Measurements from ENCODE around the gene IP6K3. TPM values are rescaled to one million over a fixed set of nuclear protein-coding genes. Genes with fewer than 3 reads are reported as not detected.

The IP6K3 gene
- total RNA-seq, 2 donors from 2014 or later: 2.5 to 3.1 TPM

- Histone ChIP-seq H3K4me1 (replicated peaks) (peaks cover 19% of the 10 kb centered on the region), H3K9me3 (no peaks in the 10 kb centered on the region), H3K4me3 (no peak overlapping the region), H3K27me3 (replicated peaks; ENCODE audit: insufficient read depth) (no peaks in the 10 kb centered on the region), H3K27ac (peak overlapping the region; percentile 69 to 76), H3K36me3 (no peaks in the 10 kb centered on the region)
- TF ChIP-seq CTCF (IDR thresholded peaks at IDR 0.05) (no peak), POLR2A (IDR thresholded peaks at IDR 0.05) (no peak), POLR2AphosphoS5 (IDR thresholded peaks at IDR 0.05) (peak; percentile 19)
- intact Hi-C loops (cut with DNase I): no loop called here
- 2% methylated on average over 6 of the region's 6 CpGs for WGBS
- DNase-seq (ENCODE audit: low spot score): peak; percentile 61
These were observed 28.7 kb downstream of the IP6K3 start for GRCh38 chr6:33717934-33718455.

- 42% methylated on average over 8 of the region's 8 CpGs for WGBS
- Histone ChIP-seq H3K36me3 (no peaks in the 10 kb centered on the region), H3K27ac (peak overlapping the region; percentile 69 to 76), H3K9me3 (no peaks in the 10 kb centered on the region), H3K27me3 (replicated peaks; ENCODE audit: insufficient read depth) (no peaks in the 10 kb centered on the region), H3K4me1 (replicated peaks) (peaks cover 19% of the 10 kb centered on the region), H3K4me3 (no peak overlapping the region)
- DNase-seq (ENCODE audit: low spot score): peak; percentile 44
- TF ChIP-seq POLR2AphosphoS5 (IDR thresholded peaks at IDR 0.05): peak; percentile 42
- no peak for TF ChIP-seq POLR2A (IDR thresholded peaks at IDR 0.05)
- intact Hi-C loops (cut with DNase I): no loop called here
These were observed 29.6 kb downstream of the IP6K3 start for GRCh38 chr6:33716890-33717632.

- Histone ChIP-seq H3K4me3 (no peak overlapping the region), H3K27me3 (replicated peaks; ENCODE audit: insufficient read depth) (no peaks in the 10 kb centered on the region), H3K27ac (peak overlapping the region; percentile 69 to 76), H3K9me3 (no peaks in the 10 kb centered on the region), H3K4me1 (replicated peaks) (peaks cover 19% of the 10 kb centered on the region), H3K36me3 (no peaks in the 10 kb centered on the region)
- TF ChIP-seq POLR2AphosphoS5 (IDR thresholded peaks at IDR 0.05): peak; percentile 45
- TF ChIP-seq POLR2A (IDR thresholded peaks at IDR 0.05): no peak
- intact Hi-C loops (cut with DNase I): no loop called here
- DNase-seq (ENCODE audit: low spot score): no peak
- 68% methylated on average over 7 of the region's 7 CpGs for WGBS
These were observed 30.3 kb downstream of the IP6K3 start for GRCh38 chr6:33716379-33716778.

- intact Hi-C loops (cut with DNase I): loop anchor here (5.0 kb wide), 1 partner anchor 48 kb away; no protein-coding TSS in a partner anchor
- Histone ChIP-seq H3K27ac (peak overlapping the region; percentile 53 to 76), H3K36me3 (no peaks in the 10 kb centered on the region), H3K9me3 (no peaks in the 10 kb centered on the region), H3K4me3 (no peak overlapping the region), H3K4me1 (replicated peaks) (peaks cover 32% of the 10 kb centered on the region), H3K27me3 (replicated peaks; ENCODE audit: insufficient read depth) (no peaks in the 10 kb centered on the region)
- TF ChIP-seq POLR2AphosphoS5 (IDR thresholded peaks at IDR 0.05) (no peak), CTCF (IDR thresholded peaks at IDR 0.05) (peak in 1 of 4 experiments; percentile 4), POLR2A (IDR thresholded peaks at IDR 0.05) (no peak)
- DNase-seq (ENCODE audit: low spot score): no peak
- WGBS: 88% methylated on average over 7 of the region's 7 CpGs
These were observed 32.2 kb downstream of the IP6K3 start for GRCh38 chr6:33714385-33715040.

GRCh38 chr6:33713786-33714185, 32.9 kb downstream of the IP6K3 start:
- WGBS: 57% methylated on average over 2 of the region's 2 CpGs
- intact Hi-C loops (cut with DNase I): loop anchor here (5.0 kb wide), 1 partner anchor 49 kb away; no protein-coding TSS in a partner anchor
- H3K27me3 ChIP-seq (replicated peaks; ENCODE audit: insufficient read depth): no peaks in the 10 kb centered on the region

GRCh38 chr6:33712914-33713313, 33.8 kb downstream of the IP6K3 start:
- intact Hi-C loops (cut with DNase I): loop anchor here (5.0 kb wide), 1 partner anchor 49 kb away; no protein-coding TSS in a partner anchor
- Histone ChIP-seq H3K27me3 (replicated peaks; ENCODE audit: insufficient read depth) (no peaks in the 10 kb centered on the region), H3K4me1 (replicated peaks) (peaks cover 26% of the 10 kb centered on the region), H3K36me3 (no peaks in the 10 kb centered on the region), H3K4me3 (no peak overlapping the region), H3K27ac (peak overlapping the region in 1 of 2 donors; percentile 92), H3K9me3 (no peaks in the 10 kb centered on the region)
- WGBS: 87% methylated on average over 3 of the region's 3 CpGs
- no peak for DNase-seq (ENCODE audit: low spot score)
- no peak for TF ChIP-seq POLR2AphosphoS5 (IDR thresholded peaks at IDR 0.05)
- TF ChIP-seq POLR2A (IDR thresholded peaks at IDR 0.05): no peak
- TF ChIP-seq CTCF (IDR thresholded peaks at IDR 0.05): no peak

More at GRCh38 chr6:33713786-33714185, 32.9 kb downstream of the IP6K3 start:
- DNase-seq (ENCODE audit: low spot score): no peak
- Histone ChIP-seq H3K9me3 (no peaks in the 10 kb centered on the region), H3K4me1 (replicated peaks) (peaks cover 32% of the 10 kb centered on the region), H3K27ac (peak overlapping the region; percentile 53 to 76), H3K36me3 (no peaks in the 10 kb centered on the region), H3K4me3 (no peak overlapping the region)
- TF ChIP-seq POLR2A (IDR thresholded peaks at IDR 0.05) (no peak), POLR2AphosphoS5 (IDR thresholded peaks at IDR 0.05) (peak; percentile 86)
